EL (cell line): ENCODE results near the gene SELENOT.
"Not testable (repeated sequence)": the region's sequence is repeated elsewhere in the genome, so short reads cannot be mapped to it uniquely, and the experiment has no call there.

Experiments
- DNase-seq: peaks from one replicate; pipeline ENCODE4 v3.0.0-alpha.2; 2016

The SELENOT gene

DNA sequence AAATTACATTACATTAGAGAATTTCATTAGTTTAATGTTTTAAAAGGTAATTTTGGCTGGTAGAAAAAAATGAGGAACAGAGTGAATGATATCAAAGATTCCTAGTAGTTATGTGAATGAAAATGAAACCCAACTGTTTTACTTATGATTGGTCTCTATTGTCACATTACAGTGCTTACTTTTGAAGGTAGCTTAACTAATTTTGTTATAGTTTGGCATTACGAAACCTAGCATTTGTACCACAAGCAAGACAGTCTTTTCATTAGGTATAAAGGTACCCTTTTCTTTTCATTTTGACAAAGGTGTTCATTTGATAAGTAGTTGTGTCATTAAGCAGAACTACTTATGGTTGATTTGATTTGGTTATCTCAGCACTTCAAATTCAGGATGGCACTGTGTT is 6.9 kb downstream of the SELENOT start:
- DNase-seq: no peak

DNA sequence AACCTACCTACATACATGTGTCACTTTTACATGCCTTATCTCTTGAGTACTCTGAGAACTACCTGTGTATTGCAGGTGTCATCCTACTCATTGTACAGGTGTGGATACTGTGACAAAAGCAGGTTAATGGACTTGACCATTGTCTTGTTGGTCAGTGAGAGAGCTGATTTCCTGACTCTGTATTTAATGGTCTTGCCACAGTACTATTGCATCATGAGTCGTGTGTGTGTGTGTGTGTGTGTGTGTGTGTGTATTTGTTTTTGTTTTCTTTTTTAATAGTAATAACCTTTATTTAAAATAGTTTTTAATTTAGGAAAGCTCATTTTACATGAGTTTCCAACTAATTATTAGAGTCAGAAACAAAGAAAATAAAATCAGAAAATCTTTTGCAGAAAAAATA is 7.7 kb downstream of the SELENOT start:
- DNase-seq: no peak

DNA sequence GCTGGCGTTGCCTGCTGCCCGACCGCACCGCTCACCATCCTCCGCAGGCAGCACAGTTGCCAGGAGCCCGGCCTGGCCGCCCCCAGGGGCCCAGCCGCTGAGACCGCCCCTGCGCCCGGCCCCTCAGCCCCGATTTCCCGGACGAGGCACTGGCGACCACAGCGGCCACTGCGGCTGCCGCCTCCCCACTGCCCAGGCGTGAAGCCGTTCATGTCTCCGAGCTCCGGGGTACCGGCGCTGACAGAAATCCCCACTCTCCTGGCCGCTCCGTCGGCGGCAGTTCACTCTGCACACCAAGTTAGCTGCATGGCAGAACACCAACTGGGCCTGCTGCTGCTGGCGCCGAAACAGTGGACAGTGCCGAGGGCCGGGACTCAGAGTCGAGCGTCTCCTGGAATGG is 8.5 kb downstream of the SELENOT start:
- no peak for DNase-seq

DNA sequence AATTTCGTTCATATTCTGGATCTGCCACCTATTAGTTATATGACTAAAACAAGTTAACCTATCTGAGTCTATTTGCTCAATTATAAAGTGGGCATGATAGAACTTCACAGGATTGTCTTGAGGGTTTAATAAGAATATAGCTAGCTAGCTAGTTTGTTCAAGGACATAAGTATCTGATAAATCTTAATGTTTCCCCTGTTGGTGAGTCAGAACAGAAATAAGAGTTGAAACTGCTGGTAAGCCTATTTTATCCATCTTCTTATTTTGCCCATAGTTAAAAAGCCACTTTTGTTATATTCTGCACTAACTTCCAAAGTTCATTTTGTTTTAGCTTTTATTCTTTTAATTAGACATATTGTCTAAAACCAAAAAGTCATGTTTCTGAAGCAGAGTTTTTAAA is 9.4 kb downstream of the SELENOT start:
- DNase-seq: no peak

DNA sequence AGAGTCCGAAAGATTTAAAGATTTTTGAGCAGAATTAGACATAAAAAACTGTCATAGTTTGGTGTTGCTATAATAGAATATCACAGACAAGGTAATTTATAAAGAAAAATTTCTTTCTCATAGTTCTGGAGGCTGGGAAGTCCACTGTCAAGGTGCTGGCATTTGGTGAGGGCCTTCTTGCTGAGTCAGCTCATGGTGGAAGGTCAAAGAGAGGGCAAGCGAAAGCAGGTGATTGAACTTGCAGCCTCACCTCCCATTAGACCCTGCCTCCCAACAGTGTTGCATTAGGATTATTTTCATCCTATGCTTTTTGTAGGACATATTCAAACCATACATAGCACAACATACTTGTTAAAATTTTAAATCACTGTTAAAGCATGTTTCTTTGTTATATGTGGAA is 9.9 kb downstream of the SELENOT start:
- DNase-seq: no peak

DNA sequence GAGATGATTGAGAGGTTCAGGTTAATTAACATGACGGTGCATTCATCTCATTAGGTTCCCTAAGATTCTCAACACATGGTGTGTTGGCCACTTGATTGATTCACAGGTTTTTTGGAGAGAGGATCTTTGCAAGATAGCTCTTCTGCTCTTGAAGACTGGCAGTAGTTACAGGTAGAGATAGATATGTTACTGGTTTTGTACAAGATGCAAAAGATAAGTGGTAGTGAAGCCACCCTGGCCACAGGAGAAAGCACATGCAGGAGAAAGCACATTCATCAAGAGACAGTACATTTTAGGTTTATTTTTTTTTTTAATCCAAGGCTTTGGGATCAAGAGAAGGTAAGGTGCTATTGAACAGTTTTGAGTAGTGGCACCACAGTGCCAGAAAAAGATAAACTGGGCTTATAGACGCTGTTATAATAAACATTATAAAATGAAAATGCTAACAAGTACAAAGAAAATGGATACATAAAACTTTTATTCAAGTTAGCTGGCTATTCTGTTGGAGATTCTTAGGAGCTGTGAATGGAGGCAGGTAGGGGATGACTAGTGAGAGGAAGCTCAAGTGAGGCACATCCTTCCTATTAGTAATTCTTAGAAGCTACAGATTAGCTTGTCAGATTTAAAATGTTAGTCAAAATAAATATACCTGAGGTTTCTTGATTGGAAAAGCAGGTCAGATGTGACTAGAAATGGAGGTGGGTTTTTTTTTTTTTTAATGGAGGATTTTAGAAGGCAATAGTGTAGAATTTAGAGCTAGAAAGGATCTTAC is 10.8 kb downstream of the SELENOT start:
- DNase-seq: no peak

DNA sequence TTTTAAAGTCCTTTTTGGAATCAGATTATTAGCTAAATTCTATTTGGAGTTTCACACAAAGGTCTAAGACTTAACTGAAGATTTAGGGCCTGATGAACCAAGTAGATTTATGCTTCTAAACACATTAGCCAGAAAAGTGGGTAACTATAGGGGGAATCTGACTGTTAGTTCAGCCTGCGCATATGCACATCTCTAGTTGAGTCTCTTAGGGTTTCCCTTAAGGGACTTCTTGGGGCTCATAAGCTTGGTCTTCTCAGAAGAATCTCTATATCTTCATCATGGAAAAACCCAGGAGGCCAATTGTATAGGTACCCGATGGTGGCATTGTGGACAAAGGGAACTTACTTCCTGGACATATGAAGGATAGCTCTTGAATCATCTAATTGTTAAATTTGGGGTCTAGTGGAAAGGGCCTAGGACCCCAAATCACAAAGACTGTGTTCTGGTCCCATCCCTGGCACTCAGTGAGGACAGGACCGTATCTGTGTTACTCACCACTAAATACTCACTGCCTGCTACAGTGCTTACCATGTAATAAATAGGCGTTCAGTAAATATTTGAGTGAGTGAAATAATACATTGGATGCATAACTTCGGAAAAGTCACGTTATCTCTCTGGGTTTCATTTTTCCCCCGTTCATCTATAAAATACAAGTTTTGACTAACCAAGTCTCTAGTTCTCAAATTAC is 17.0 kb downstream of the SELENOT start:
- DNase-seq: no peak

DNA sequence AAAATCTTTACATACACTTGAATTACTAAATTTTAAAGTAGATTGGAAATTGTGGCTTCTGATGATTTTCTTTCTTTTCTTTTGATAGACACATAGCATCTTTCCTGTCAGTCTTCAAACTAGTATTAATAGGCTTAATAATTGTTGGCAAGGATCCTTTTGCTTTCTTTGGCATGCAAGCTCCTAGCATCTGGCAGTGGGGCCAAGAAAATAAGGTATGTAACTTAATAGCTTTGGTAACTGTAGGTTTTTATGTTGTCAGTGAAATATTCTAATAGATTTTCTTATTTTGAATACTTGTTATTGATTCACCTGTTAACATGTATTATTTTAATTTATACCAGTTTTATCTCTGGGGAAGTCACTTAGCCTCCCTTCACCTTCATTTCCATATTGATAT is 19.8 kb downstream of the SELENOT start:
- not testable (repeated sequence) for DNase-seq

DNA sequence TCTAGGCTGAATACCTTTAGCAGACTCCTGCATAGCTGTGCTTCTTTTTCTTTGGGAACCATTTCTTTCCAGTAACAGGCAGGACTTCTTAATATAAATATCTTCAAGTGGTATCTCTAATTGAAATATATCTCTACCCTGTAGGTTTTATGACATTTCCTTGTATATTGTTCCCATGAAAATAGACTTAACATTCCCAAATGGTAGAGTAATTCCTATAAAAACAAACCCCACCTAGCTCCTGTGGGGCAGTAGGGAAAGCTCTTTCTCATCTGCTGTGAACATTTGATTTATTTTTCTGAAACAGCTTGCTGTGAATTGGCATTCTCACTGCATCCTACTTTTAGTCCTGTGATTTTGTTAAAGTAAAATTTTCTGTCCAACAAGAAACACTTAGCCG is 20.8 kb downstream of the SELENOT start:
- DNase-seq: peak; percentile 22

DNA sequence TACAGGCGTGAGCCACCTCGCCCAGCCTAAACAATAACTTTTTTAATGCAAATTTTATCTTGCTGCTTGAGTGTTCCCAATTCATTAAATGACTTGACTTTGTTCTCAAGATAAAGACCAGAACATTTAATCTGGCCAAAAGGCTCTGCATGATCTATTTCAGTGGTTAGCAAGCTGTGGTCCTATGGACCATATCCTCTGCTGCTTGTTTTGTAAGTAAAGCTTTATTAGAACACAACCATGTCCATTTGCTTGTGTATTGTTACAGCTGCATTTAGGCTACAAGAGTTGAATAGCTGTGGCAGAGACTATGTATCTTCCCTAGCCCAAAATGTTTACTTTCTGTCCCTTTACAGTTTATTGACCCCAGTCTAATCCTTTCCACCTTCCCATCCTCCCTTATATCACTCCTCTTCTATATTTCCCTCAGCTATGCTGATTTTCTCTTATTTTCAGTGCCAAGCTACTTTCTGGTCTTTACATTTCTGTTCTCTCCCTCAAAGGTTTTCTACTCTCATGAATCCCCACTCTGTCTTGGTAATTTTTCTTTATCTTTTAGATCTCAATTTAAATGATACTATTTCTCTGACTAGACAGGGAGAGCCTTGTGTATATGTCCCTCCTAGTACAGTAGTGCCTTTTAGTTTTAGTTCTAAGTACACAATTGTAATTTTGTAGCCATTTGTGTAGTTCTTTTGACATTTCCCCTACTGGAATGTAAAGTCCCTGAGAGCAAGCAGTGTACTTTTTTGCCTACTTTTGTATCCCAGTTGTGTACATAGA is 23.2 kb downstream of the SELENOT start:
- DNase-seq: no peak

DNA sequence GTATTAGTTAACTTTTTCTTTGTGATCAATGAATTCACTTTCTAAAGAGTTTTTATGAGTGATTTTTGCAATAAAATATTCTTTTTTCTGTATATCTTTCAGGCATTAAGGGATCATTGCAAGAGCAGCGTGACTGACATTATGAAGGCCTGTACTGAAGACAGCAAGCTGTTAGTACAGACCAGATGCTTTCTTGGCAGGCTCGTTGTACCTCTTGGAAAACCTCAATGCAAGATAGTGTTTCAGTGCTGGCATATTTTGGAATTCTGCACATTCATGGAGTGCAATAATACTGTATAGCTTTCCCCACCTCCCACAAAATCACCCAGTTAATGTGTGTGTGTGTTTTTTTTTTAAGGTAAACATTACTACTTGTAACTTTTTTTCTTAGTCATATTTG is 24.4 kb downstream of the SELENOT start:
- no peak for DNase-seq

DNA sequence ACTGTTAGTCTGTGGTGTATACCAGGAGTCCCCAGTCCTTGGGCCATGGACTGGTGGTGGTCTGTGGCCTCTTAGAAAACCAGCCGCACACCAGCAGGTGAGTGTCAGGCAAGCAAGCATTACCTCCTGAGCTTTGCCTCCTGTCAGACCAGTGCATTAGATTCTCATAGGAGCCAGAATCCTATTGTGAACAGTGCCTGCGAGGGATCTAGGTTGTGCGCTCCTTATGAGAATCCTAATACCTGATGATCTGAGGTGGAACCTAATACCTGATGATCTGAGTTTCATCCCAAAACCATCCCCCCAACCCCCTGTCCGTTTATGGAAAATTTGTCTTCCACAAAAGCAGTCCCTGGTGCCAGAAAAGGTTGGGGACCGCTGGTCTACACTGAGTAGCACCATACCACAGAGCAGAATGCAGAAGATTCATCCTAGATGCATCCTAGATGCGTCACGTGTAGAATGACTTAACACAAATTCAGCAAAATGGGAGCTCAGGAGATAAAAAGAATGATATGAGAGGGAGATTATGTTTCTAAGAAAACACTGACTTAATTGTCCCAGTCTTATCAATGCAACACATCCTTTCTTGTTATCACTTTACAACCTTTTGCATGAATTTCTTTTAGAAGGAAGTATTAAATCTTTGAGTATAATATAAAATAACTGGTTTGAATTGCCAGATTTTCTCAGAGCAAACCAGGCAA is 28.5 kb downstream of the SELENOT start:
- DNase-seq: no peak

DNA sequence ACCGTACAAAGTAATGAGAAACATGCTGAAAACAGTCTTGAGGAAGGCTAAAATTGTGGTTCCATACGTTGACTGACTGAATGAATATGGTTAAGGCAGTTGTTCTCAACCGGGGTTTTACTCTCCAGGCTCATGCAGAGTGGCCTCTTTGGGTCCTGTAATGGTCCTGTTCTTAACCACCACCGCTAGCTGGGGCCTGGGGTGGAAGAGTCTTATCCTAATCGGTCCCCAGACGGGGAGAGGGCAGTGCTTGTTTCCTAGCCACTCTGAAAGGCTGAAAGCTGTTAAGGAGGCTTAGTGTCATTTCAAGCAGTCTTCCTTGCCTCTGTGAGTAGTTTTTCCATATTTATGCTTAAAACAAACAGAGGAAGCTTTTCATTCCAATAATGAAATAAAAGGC is 32.0 kb downstream of the SELENOT start:
- DNase-seq: no peak

DNA sequence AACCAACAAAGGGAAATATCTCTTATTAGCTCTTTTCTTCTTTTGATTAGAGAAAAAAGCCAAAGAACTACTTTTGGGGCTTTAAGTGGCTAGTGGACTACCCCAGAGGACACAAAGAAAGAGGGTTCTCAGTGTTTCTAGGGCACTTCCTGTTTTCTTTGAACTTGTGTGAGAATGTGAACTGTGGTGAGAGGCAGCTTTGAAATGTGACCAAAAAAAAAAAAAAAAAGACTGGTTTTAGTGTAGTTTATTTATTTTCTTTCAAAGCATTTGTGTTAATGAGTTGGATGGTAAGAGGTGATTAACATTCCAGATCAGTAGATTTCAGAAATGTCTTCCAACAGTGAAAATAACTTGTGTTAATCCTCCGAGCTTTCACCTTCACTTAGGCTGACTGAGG is 32.4 kb downstream of the SELENOT start:
- no peak for DNase-seq

DNA sequence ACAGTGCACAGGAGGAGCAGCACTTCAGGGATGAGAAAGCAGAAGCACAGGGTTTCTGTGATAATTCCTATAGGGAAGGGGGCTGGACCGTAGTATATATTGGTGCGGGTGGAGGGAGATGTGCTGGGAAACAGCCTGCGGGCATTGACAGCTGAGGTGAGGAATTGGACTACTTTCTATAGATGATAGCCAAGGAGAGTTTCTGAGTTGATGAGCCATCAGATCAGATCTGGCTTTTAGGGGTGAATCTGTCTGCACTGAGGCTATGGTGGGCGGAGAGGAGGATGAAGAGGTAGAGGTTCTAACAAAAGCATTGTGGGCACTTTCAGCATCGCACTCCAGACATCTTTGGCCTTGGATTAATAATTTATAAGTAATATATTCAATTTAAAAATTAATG is 33.1 kb downstream of the SELENOT start:
- DNase-seq: no peak

DNA sequence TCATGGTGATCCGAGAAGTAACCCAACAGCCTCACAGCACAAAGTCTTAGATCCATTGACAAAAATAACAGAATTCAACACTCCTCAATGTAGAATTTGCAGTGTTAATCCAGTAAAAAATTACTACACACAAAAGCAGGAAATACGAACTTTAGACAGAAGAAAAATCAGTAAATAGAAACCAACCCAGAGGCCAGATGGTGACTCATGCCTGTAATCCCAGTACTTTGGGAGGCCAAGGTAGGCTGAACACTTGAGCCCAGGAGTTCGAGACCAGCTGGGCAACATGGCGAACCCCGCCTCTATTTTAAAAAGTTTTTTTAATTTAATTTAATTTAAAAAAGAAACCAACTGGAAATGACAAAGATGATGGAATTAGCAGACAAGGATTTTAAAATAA is 36.1 kb downstream of the SELENOT start:
- DNase-seq: peak; percentile 19

DNA sequence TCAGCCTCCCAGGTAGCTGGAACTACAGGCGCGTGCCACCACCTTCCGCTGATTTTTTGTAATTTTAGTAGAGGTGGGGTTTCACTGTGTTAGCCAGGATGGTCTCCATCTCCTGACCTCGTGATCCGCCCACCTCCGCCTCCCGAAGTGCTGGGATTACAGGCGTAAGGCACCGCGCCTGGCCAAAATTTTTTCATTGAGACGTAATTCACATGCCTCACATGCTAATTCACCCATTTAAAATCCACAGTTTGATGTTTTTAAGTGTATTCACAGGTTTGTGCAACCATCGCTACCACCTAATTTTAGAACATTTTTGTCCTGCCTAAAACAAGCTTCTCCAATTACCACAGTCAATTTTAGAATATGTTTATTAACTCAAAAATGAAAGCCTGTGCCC is 37.1 kb downstream of the SELENOT start:
- DNase-seq: no peak

DNA sequence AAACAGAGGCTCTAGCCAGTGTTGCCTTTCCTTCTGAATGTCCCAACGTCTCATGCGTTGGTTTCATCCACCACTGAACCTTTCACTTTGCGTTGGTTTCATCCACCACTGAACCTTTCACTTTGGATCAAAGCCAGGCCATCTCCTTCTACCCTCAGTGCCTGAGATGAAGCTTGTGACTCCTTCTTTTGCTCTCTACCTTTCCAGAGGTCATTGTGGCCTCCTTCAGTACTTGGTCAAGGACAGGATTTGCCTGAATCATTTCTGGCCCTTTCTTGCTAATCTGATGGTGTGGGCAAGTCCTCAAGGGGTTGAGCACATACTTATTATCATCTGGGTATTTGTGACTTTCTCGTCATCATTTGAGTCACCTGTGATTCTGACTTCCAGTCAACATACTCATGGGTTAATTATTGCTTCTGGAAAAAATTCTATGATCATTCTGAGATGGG is 50.0 kb downstream of the SELENOT start:
- DNase-seq: no peak

DNA sequence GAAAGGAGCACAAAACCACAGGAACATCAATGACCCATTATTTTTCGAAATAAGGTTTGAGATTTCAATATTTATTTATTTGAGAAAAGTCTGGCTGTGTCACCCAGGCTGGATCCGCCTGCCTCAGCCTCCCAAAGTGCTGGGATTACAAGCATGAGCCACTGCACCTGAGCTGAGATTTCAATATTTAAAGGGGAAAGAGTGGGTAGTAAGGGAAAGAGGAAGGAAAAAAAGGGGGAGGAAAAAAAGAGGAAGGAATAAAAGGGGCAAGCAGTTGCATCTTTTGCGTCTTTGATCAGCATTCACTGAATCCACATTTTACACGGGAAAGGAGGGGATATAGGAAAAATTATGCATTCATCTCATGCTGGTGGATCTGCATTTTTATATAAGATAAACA is 53.2 kb downstream of the SELENOT start:
- DNase-seq: no peak

DNA sequence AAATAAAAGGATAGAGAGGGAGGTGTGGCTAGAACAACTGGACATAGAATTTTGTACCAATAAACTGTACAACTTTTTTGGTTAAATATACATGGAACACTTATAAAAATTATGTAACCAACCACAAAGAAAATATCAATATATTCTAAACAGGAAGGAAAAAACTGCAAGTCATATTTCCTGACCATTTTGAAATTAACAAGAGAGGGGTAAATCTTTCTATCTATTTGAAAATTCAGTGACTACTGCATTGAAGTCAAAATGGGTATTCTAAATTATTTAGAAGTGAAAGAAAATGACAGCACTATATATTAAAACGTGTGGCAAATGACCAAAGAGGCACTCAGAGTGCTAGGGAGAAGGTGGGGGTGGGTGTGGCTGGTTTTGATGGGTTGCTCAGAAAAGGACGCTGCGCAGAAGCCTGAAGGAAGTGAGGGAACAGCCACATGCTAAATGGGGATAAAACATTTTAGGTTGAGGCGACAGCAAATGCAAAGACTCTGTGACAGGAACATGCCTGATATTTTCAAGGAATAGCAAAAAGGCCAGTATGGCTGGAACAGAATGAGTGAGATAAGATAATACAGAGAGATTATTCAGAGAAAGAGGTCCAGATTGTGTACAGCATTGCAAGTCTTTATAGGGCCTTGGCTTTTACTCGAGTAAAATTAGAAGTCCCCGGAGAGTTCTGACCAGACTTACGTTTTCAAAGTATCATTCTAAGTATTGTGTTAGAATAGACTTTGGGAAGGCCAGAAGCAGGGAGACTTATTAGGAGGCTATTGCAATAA is 59.5 kb downstream of the SELENOT start:
- DNase-seq: no peak

DNA sequence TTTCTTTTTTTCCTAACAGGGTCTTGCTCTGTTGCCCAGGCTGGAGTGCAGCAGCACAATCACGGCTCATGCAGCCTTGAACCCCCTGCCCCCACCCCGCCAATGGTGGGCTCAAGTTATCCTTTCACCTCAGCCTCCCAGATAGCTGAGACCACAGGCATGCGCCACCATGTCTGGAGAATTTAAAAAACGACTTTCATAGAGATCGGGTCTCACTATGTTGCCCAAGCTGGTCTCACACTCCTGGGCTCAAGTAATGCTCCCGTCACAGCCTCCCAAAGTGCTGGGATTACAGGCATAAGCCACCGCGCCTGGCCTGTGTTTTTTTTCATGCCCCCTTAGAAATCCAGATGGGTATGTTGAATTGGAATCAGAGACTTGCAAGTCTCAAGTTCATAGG is 60.3 kb downstream of the SELENOT start:
- no peak for DNase-seq

DNA sequence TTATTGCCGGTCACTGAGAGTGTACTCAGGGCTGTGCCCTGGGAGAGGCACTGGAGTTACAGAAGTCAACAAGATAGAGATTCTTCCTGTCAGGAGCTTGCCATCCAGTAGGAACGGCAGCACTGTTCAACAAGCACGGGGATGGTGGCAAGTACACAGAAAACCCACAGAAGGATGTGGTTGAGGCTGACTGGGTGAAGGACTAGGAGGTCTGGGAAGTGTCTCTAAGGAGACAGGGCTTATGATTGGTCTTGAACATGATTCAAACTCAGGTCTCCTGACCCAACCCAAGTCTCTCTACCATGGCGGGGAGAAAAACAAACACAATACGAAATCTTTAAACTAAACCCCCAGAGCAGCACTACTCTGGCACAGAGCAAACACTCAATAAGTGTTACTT is 63.0 kb downstream of the SELENOT start:
- DNase-seq: no peak
